Smooth muscle cell (in vitro differentiated cells): Measurements from ENCODE around the gene RANBP1. TPM values are rescaled to one million over a fixed set of nuclear protein-coding genes. Genes with fewer than 3 reads are reported as not detected.

ENCODE experiments used
- DNase-seq: peaks from one replicate; lab custom pipeline; 2025; ENCODE audit not compliant: unreplicated experiment; lab: John Stamatoyannopoulos, UW
- H2AFZ ChIP-seq: fragments of 200-600 bp; sonication (generic); 2 replicates; pipeline ENCODE4 v1.6.0; 2016; ENCODE audit warnings: antibody characterized with exemption, low read depth, mild to moderate bottlenecking
- H3F3A ChIP-seq: fragments of 200-600 bp; sonication (generic); 2 replicates; pipeline ENCODE4 v1.6.0; 2017; ENCODE audit warnings: antibody characterized with exemption, low read depth
- H3K27ac ChIP-seq: fragments of 200-600 bp; sonication (generic); 2 replicates; pipeline ENCODE4 v1.5.1; 2016; ENCODE audit warnings: low read depth, mild to moderate bottlenecking
- H3K27me3 ChIP-seq: fragments of 200-600 bp; sonication (generic); 2 replicates; pipeline ENCODE4 v1.6.1; 2016; ENCODE audit warnings: low read depth, mild to moderate bottlenecking
- H3K36me3 ChIP-seq: fragments of 200-600 bp; sonication (generic); 2 replicates; pipeline ENCODE4 v1.5.1; 2016; ENCODE audit warnings: low read depth
- H3K4me1 ChIP-seq: fragments of 200-600 bp; sonication (generic); 2 replicates; pipeline ENCODE4 v1.5.1; 2016; ENCODE audit warnings: low read depth
- H3K4me2 ChIP-seq: fragments of 200-600 bp; sonication (generic); 2 replicates; pipeline ENCODE4 v1.6.0; 2016; ENCODE audit warnings: mild to moderate bottlenecking
- H3K4me3 ChIP-seq: fragments of 200-600 bp; sonication (generic); 2 replicates; pipeline ENCODE4 v1.5.1; 2016; ENCODE audit warnings: mild to moderate bottlenecking
- H3K79me2 ChIP-seq: fragments of 200-600 bp; sonication (generic); 2 replicates; pipeline ENCODE4 v1.6.0; 2016; ENCODE audit warnings: low read depth, mild to moderate bottlenecking
- H3K9ac ChIP-seq: fragments of 200-600 bp; sonication (generic); 2 replicates; pipeline ENCODE4 v1.6.0; 2016; ENCODE audit warnings: low read depth
- H3K9me3 ChIP-seq: fragments of 200-600 bp; sonication (generic); replicated peaks from 2 replicates; pipeline ENCODE4 v1.5.1; 2016; ENCODE audit warnings: low read depth
- H4K20me1 ChIP-seq: fragments of 200-600 bp; sonication (generic); 2 replicates; pipeline ENCODE4 v1.6.0; 2016; ENCODE audit warnings: low read depth
- CTCF ChIP-seq: fragments of 200-600 bp; sonication (generic); IDR thresholded peaks from 2 replicates; pipeline ENCODE4 v1.5.1; 2017; ENCODE audit warnings: borderline replicate concordance, mild to moderate bottlenecking, antibody characterized with exemption; ENCODE audit not compliant: insufficient read depth, poor library complexity, severe bottlenecking
- WGBS: methylation state at CpG from one replicate; pipeline ENCODE4 v1.1.7; 2016; ENCODE audit warnings: low lambda C conversion rate; 5-methylcytosine and 5-hydroxymethylcytosine counted together
- polyA plus RNA-seq: library from polyadenylated mRNA; unstranded; fragments of >200 nt; fragmentation: Nextera tagmentation; extraction: Ambion mirVana; gene quantifications from 2 replicates; pipeline ENCODE4 v1.2.1, GENCODE V29; 2016
- total RNA-seq: library from RNA; depleted of rRNA; stranded (reverse); fragments of >200 nt; gene quantifications from 2 replicates; pipeline ENCODE4 v1.2.3, GENCODE V29; 2014

Gene RANBP1
- total and polyA plus RNA-seq, 2 experiments from 2014 or later: 235 to 331 TPM

GRCh38 chr22:20092477-20092854 is 23.4 kb upstream of the RANBP1 start:
- Histone ChIP-seq H3K27ac (no peak overlapping the region), H3K4me3 (no peak overlapping the region), H3K9ac (no peak overlapping the region), H3K27me3 (no peaks in the 10 kb centered on the region), H3K79me2 (peaks cover 17% of the 10 kb centered on the region), H4K20me1 (peaks cover 40% of the 10 kb centered on the region), H3K4me1 (no peaks in the 10 kb centered on the region), H3F3A (no peaks in the 10 kb centered on the region), H2AFZ (no peak overlapping the region), H3K9me3 (no peaks in the 10 kb centered on the region), H3K36me3 (peaks cover 40% of the 10 kb centered on the region), H3K4me2 (no peak overlapping the region)
- no peak for TF ChIP-seq CTCF
- 97% methylated on average over 11 of the region's 11 CpGs for WGBS
- no peak for DNase-seq

- Histone ChIP-seq H3K27me3 (no peaks in the 10 kb centered on the region), H3K9ac (no peak overlapping the region), H3K79me2 (peaks cover 17% of the 10 kb centered on the region), H4K20me1 (peaks cover 34% of the 10 kb centered on the region), H3F3A (no peaks in the 10 kb centered on the region), H3K9me3 (no peaks in the 10 kb centered on the region), H3K4me3 (no peak overlapping the region), H3K36me3 (peaks cover 40% of the 10 kb centered on the region), H3K4me1 (no peaks in the 10 kb centered on the region), H3K27ac (no peak overlapping the region), H3K4me2 (no peak overlapping the region), H2AFZ (no peak overlapping the region)
- WGBS: 96% methylated on average over 13 of the region's 13 CpGs
- DNase-seq: no peak
- no peak for TF ChIP-seq CTCF
These were observed 22.3 kb upstream of the RANBP1 start for GRCh38 chr22:20093418-20094196.

GRCh38 chr22:20094197-20094807 is 21.6 kb upstream of the RANBP1 start:
- Histone ChIP-seq H3K4me1 (no peaks in the 10 kb centered on the region), H3K9me3 (no peaks in the 10 kb centered on the region), H3K4me3 (no peak overlapping the region), H3K9ac (no peak overlapping the region), H3K36me3 (peaks cover 40% of the 10 kb centered on the region), H3K79me2 (peaks cover 17% of the 10 kb centered on the region), H3K27ac (no peak overlapping the region), H3K27me3 (no peaks in the 10 kb centered on the region), H3F3A (no peaks in the 10 kb centered on the region), H2AFZ (no peak overlapping the region), H3K4me2 (no peak overlapping the region), H4K20me1 (peaks cover 34% of the 10 kb centered on the region)
- DNase-seq: no peak
- WGBS: 97% methylated on average over 15 of the region's 15 CpGs
- TF ChIP-seq CTCF: no peak
